SH-SY5Y (cell line): Measurements from ENCODE around the gene ANO10.

Source experiments
- GATA2 ChIP-seq: IDR thresholded peaks from 2 replicates; pipeline ENCODE4 v1.6.1; 2011; ENCODE audit warnings: mild to moderate bottlenecking, low read depth, low read length
- GATA3 ChIP-seq: IDR thresholded peaks from 2 replicates; pipeline ENCODE4 v1.6.1; 2011; ENCODE audit warnings: low read depth, mild to moderate bottlenecking, low read length, moderate library complexity

Gene ANO10

GRCh38 chr3:43423142-43423541, 198.7 kb downstream of the ANO10 start:
- TF ChIP-seq GATA3: no peak
- no peak for TF ChIP-seq GATA2

GRCh38 chr3:43418601-43419272, 203.1 kb downstream of the ANO10 start:
- no peak for TF ChIP-seq GATA3
- TF ChIP-seq GATA2: no peak

DNA sequence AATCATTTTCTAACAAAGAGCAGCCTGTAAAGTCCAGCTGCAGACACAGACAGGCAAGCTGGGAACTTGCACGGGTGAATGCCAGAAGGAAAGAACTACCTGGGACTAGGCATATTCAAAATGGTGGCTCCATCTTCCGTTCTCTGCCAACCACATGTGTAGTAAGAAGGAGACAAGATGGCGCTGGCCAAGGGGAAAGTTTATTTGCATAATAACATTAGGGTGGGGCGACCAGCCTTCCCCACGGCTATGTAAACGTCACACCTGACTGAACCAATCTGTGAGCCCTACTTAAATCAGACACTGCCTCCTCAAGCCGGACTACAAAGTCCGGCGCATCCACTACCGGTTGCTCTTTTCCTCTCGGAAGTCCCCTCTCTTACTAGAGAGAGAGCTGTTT, 204.7 kb downstream of the ANO10 start:
- no peak for TF ChIP-seq GATA2
- TF ChIP-seq GATA3: no peak

DNA sequence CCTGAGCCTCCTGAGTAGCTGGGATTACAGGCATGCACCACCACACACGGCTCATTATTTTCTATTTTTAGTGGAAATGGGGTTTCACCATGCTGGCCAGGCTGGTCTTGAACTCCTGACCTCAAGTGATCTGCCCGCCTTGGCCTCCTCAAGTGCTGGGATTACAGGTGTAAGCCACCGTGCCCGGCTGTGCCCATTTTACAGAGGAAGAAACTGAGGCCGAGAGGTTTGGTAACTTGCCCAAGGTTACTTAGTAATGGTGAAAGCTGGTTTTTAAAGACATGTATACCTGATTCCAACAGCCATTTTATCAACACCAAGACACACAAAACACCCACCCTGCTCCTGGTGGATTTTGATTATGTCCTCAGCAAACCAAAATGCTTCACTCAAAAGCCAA, 206.7 kb downstream of the ANO10 start:
- TF ChIP-seq GATA2 (no peak), GATA3 (no peak)

- TF ChIP-seq GATA3 (no peak), GATA2 (no peak)
Measured at GRCh38 chr3:43413676-43414368, 208.0 kb downstream of the ANO10 start.

DNA sequence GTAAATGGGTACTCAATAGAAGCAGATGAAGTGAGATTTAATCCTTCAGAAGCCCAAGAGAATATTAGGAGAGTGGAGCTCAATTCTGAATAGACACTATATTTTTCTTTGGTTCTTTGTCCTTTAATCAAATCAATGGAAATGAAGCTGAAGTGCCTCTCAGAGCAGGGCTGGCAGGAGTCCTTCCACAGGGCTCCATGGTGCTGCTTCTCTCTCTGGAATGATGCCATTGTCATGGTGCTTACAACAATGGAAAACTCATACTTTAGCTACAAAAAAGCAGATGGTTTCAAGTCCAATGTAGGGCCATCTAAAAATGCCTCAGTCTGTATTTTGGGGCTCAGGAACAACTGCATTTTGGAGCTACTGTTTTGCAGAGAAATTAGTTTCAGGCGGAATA, 210.4 kb downstream of the ANO10 start:
- no peak for TF ChIP-seq GATA2

DNA sequence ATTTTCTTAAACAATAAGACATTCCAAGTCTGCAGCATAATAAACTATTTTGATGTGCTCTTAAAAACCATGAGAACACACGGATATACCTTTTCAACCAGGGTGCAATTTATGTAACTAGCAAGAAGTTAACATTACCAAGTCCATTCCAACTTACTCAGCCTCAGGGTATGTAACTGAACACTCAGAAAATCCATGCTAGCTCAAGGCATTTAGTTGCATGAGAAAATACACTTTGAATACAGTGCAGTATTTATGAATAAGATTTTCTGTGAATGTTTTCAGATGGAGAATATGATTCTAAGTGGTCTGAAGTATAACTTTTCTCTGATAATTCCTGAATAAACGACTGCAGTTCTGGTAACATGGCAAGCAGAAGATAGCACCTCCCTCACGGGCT, 211.2 kb downstream of the ANO10 start:
- TF ChIP-seq GATA2 (no peak), GATA3 (no peak)

- no peak for TF ChIP-seq GATA2
- TF ChIP-seq GATA3: no peak
Measured at GRCh38 chr3:43409506-43409905, 212.3 kb downstream of the ANO10 start.

DNA sequence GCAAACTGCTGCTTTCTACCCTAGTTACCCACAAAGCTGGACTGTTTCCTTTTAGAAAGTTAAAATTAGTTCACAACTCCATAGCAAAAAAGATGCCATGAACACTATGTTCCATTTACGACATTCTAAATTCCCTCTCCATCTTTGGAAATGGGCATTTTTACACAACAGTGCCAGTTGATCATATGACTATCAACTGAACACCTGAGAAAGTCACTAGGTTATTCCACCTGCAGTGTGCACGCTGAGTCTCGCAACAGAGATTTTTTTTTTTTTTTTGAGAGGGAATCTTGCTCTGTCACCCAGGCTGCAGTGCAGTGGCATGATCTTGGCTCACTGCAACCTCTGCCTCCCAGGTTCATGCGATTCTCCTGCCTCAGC, 215.2 kb downstream of the ANO10 start:
- TF ChIP-seq GATA2 (no peak), GATA3 (no peak)

DNA sequence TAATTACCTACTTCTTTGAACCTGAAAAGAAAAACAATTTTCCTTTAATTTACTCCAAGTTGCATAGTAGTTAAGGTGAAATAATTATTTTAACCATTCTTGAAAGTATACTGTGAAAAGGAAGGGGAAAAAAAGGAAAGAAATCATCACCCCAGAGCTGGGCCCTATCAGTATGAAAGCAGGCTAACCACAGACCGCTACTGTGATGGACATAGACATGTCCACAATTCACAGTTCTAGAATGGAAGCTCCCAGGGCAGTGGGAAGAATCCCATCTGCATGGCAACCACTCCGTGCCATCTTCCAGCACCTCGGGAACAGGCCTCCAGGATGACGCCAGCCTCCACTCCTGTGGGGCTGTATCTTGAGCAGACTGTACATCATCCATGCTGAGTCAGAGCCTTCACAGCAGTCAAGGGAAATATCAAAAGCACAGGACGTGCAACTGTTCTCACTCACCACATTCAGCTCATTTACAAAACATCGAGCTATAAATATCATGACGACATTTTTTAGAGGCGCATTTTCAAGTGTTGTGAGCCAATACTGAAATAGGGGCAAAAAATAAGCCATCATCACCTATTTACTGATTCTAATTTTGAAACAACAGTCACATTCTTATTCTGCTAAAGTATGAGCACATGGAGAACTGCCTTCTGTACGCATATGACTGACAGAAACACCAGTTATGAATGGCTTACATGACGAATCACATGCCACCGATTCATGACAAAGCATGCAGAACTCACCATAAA, 215.7 kb downstream of the ANO10 start:
- TF ChIP-seq GATA3: no peak
- no peak for TF ChIP-seq GATA2

GRCh38 chr3:43400781-43401730, 220.8 kb downstream of the ANO10 start:
- TF ChIP-seq GATA2 (no peak), GATA3 (no peak)

DNA sequence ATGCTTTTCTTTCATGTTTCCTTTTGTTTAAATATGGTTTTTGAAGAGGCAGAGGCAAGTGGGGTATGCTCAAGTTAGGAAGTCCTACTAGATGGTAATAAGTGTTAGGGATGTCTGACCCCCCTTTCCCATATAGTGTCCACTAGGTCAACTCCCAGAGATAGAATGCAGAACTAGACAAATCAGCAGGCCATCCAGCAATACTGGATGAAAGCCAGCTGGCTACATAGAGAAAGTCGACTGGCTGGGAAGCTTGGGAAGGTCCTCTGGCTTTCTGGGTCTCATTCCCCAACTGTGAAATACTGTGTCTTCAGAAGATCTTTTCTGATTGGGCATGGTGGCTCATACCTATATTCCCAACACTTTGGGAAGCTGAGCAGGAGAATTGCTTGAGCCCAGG, 221.6 kb downstream of the ANO10 start:
- TF ChIP-seq GATA2 (no peak), GATA3 (no peak)

GRCh38 chr3:43399034-43399433, 222.8 kb downstream of the ANO10 start:
- TF ChIP-seq GATA2: no peak

DNA sequence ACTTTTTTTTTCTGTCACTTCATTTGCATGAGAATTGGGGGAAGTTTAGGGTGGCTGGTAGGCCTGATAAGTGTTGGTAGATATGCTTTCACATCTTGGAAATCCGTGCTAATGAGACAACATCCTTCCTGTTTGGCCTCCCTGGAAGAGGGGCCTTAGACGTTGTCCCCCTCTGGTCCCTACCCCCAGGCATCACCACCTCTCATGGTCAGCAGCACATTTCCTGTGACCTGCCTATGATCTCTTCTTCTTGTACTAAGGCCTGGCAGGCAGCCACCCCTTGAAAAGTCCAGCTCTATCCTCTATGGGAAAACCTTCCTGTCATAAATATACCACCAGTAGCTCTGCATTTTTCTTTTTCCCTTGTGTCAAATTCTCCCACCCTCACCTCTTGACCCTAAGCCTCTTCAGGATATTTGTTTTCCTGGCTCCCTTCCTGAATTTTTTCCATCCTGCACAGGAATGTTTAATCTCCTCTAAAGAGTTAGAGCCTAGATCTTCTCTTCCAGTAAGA, 227.7 kb downstream of the ANO10 start:
- TF ChIP-seq GATA3 (no peak), GATA2 (no peak)

DNA sequence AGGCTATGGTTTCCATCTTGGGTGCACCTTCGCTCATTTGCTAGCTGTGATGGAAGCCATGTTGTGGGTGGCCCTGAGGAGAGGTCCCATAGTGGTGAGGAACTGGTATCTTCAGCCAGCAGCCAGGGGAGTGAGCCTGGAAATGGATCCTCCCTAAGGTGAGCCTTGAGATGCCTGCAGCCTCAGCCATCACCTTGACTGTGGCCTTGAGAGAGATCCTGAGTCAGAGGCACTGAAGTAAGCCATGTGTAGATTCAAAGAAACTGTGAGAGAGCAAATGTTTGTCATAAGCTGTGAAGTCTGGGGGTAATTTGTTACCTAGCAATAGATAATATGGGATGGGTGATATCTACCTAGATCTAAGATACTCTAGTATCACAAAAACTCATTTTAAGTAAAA, 230.2 kb downstream of the ANO10 start:
- TF ChIP-seq GATA3 (no peak), GATA2 (no peak)
